Smooth muscle cell (in vitro differentiated cells): ENCODE measurements around the gene ELAC1. TPM values are rescaled to one million over a fixed set of nuclear protein-coding genes. Genes with fewer than 3 reads are reported as not detected.
"Not testable (repeated sequence)": the region's sequence is repeated elsewhere in the genome, so short reads cannot be mapped to it uniquely, and the experiment has no call there.

Source experiments
- DNase-seq: peaks from one replicate; lab custom pipeline; 2025; ENCODE audit not compliant: unreplicated experiment; lab: John Stamatoyannopoulos, UW
- H2AFZ ChIP-seq: fragments of 200-600 bp; sonication (generic); 2 replicates; pipeline ENCODE4 v1.6.0; 2016; ENCODE audit warnings: antibody characterized with exemption, low read depth, mild to moderate bottlenecking
- H3F3A ChIP-seq: fragments of 200-600 bp; sonication (generic); 2 replicates; pipeline ENCODE4 v1.6.0; 2017; ENCODE audit warnings: antibody characterized with exemption, low read depth
- H3K27ac ChIP-seq: fragments of 200-600 bp; sonication (generic); 2 replicates; pipeline ENCODE4 v1.5.1; 2016; ENCODE audit warnings: low read depth, mild to moderate bottlenecking
- H3K27me3 ChIP-seq: fragments of 200-600 bp; sonication (generic); 2 replicates; pipeline ENCODE4 v1.6.1; 2016; ENCODE audit warnings: low read depth, mild to moderate bottlenecking
- H3K36me3 ChIP-seq: fragments of 200-600 bp; sonication (generic); 2 replicates; pipeline ENCODE4 v1.5.1; 2016; ENCODE audit warnings: low read depth
- H3K4me1 ChIP-seq: fragments of 200-600 bp; sonication (generic); 2 replicates; pipeline ENCODE4 v1.5.1; 2016; ENCODE audit warnings: low read depth
- H3K4me2 ChIP-seq: fragments of 200-600 bp; sonication (generic); 2 replicates; pipeline ENCODE4 v1.6.0; 2016; ENCODE audit warnings: mild to moderate bottlenecking
- H3K4me3 ChIP-seq: fragments of 200-600 bp; sonication (generic); 2 replicates; pipeline ENCODE4 v1.5.1; 2016; ENCODE audit warnings: mild to moderate bottlenecking
- H3K79me2 ChIP-seq: fragments of 200-600 bp; sonication (generic); 2 replicates; pipeline ENCODE4 v1.6.0; 2016; ENCODE audit warnings: low read depth, mild to moderate bottlenecking
- H3K9ac ChIP-seq: fragments of 200-600 bp; sonication (generic); 2 replicates; pipeline ENCODE4 v1.6.0; 2016; ENCODE audit warnings: low read depth
- H3K9me3 ChIP-seq: fragments of 200-600 bp; sonication (generic); replicated peaks from 2 replicates; pipeline ENCODE4 v1.5.1; 2016; ENCODE audit warnings: low read depth
- H4K20me1 ChIP-seq: fragments of 200-600 bp; sonication (generic); 2 replicates; pipeline ENCODE4 v1.6.0; 2016; ENCODE audit warnings: low read depth
- CTCF ChIP-seq: fragments of 200-600 bp; sonication (generic); IDR thresholded peaks from 2 replicates; pipeline ENCODE4 v1.5.1; 2017; ENCODE audit warnings: borderline replicate concordance, mild to moderate bottlenecking, antibody characterized with exemption; ENCODE audit not compliant: insufficient read depth, poor library complexity, severe bottlenecking
- WGBS: methylation state at CpG from one replicate; pipeline ENCODE4 v1.1.7; 2016; ENCODE audit warnings: low lambda C conversion rate; 5-methylcytosine and 5-hydroxymethylcytosine counted together
- polyA plus RNA-seq: library from polyadenylated mRNA; unstranded; fragments of >200 nt; fragmentation: Nextera tagmentation; extraction: Ambion mirVana; gene quantifications from 2 replicates; pipeline ENCODE4 v1.2.1, GENCODE V29; 2016
- total RNA-seq: library from RNA; depleted of rRNA; stranded (reverse); fragments of >200 nt; gene quantifications from 2 replicates; pipeline ENCODE4 v1.2.3, GENCODE V29; 2014

ELAC1 gene
- total and polyA plus RNA-seq, 2 experiments from 2014 or later = 8.2 to 16.0 TPM

- Histone ChIP-seq H3K27me3 (no peaks in the 10 kb centered on the region), H3K27ac (no peak overlapping the region), H3K4me2 (no peak overlapping the region), H3K4me1 (no peaks in the 10 kb centered on the region), H3K36me3 (peaks cover 5% of the 10 kb centered on the region), H3K9ac (no peak overlapping the region), H3K4me3 (no peak overlapping the region), H3K9me3 (no peaks in the 10 kb centered on the region), H4K20me1 (no peaks in the 10 kb centered on the region), H3F3A (no peaks in the 10 kb centered on the region), H3K79me2 (no peaks in the 10 kb centered on the region), H2AFZ (no peak overlapping the region)
- DNase-seq = no peak
- no peak for TF ChIP-seq CTCF
- WGBS = 74% methylated on average over 4 of the region's 4 CpGs
These were observed 23.5 kb upstream of the ELAC1 start for GRCh38 chr18:50944245-50944932.

GRCh38 chr18:50945918-50946317, 21.9 kb upstream of the ELAC1 start:
- H4K20me1 ChIP-seq, H3K27ac ChIP-seq, DNase-seq, H2AFZ ChIP-seq, H3K9me3 ChIP-seq, H3K4me1 ChIP-seq, H3F3A ChIP-seq, H3K9ac ChIP-seq, H3K4me2 ChIP-seq, H3K4me3 ChIP-seq, H3K36me3 ChIP-seq, H3K27me3 ChIP-seq, H3K79me2 ChIP-seq: not testable (repeated sequence)
- WGBS = 97% methylated on average over 2 of the region's 2 CpGs

- no peak overlapping the region for H3K27ac ChIP-seq
- no peaks in the 10 kb centered on the region for H3F3A ChIP-seq
- no peak for DNase-seq
These were observed 19.9 kb upstream of the ELAC1 start for GRCh38 chr18:50947899-50948298.

GRCh38 chr18:50949185-50949584, 18.7 kb upstream of the ELAC1 start:
- H2AFZ ChIP-seq = no peak overlapping the region
- TF ChIP-seq CTCF = no peak
- 96% methylated on average over 6 of the region's 6 CpGs for WGBS

More at GRCh38 chr18:50947899-50948298, 19.9 kb upstream of the ELAC1 start:
- Histone ChIP-seq H3K9me3 (no peaks in the 10 kb centered on the region), H3K4me2 (no peak overlapping the region), H3K9ac (no peak overlapping the region), H3K27me3 (no peaks in the 10 kb centered on the region), H2AFZ (no peak overlapping the region), H3K36me3 (no peaks in the 10 kb centered on the region), H3K79me2 (no peaks in the 10 kb centered on the region), H3K4me3 (no peak overlapping the region), H4K20me1 (no peaks in the 10 kb centered on the region), H3K4me1 (no peaks in the 10 kb centered on the region)
- WGBS = 76% methylated on average over 1 of the region's 1 CpG
- no peak for TF ChIP-seq CTCF

More at GRCh38 chr18:50949185-50949584, 18.7 kb upstream of the ELAC1 start:
- Histone ChIP-seq H3K36me3 (no peaks in the 10 kb centered on the region), H3K27ac (no peak overlapping the region), H3K79me2 (no peaks in the 10 kb centered on the region), H3K9me3 (no peaks in the 10 kb centered on the region), H4K20me1 (no peaks in the 10 kb centered on the region), H3K9ac (no peak overlapping the region), H3F3A (no peaks in the 10 kb centered on the region), H3K4me2 (no peak overlapping the region), H3K4me1 (no peaks in the 10 kb centered on the region), H3K4me3 (no peak overlapping the region), H3K27me3 (no peaks in the 10 kb centered on the region)
- no peak for DNase-seq
